Peyer's patch (tissue), 4 donors: ENCODE data around the gene PLXDC1.

Experiments
- POLR2A ChIP-seq, 2 donors: fragments of 450-650 bp; IDR thresholded peaks; one replicate each; pipeline ENCODE4 v1.5.1; 2017; ENCODE audit warnings: antibody characterized with exemption in 2 of 2, mild to moderate bottlenecking in 2 of 2, moderate library complexity in 2 of 2
- TF ChIP-seq, protein P1 (sequence below), 6 experiments: fragments of 450-650 bp in 4 of 6; fragments of 200-600 bp in 2 of 6; sonication (generic) in 1 of 6; IDR thresholded peaks; one replicate each; pipeline ENCODE4 v1.5.1; 2017 to 2019; ENCODE audit warnings: antibody characterized with exemption in 6 of 6, mild to moderate bottlenecking in 3 of 6, moderate library complexity in 1 of 6

DNA sequence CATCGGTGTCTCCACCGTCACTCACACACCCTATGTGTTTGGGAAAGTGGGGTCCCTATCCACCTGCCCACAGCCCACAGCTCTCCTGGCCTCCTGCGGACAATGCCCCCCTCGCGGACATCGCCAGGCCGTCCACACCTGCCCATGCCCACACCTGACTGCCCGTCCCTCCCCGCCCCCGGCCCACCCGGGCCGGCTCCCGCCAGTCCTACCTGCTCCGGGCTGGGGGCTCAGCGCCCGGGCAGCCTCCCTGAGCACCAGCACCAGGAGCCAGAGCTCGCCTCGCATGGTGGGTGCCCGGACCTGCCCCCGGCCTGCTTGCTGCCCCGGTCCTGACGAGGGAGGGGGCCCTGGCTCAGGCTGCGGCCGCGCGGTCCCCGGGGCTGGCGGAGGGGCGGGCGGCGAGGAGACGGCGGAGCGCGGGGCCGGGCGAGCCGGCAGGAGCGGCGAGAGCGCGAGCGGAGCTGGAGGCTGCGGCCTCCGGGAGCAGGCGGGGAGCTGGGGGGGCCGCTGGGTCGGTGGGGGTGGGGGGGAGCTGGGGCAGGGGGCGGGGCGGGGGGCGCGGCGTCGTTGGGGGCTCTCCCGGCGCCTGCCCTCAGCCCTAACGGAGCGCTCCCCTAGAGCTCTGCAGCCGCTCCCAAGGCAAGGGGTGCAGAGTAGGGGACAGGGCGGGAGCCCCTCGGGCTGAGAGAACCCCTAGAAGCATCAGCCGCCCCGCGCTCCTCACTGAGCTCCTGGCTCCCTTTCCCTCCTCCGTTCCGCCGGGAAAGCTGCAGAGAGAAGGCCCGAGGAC is at the start of gene PLXDC1:
- TF ChIP-seq, protein P1, sequence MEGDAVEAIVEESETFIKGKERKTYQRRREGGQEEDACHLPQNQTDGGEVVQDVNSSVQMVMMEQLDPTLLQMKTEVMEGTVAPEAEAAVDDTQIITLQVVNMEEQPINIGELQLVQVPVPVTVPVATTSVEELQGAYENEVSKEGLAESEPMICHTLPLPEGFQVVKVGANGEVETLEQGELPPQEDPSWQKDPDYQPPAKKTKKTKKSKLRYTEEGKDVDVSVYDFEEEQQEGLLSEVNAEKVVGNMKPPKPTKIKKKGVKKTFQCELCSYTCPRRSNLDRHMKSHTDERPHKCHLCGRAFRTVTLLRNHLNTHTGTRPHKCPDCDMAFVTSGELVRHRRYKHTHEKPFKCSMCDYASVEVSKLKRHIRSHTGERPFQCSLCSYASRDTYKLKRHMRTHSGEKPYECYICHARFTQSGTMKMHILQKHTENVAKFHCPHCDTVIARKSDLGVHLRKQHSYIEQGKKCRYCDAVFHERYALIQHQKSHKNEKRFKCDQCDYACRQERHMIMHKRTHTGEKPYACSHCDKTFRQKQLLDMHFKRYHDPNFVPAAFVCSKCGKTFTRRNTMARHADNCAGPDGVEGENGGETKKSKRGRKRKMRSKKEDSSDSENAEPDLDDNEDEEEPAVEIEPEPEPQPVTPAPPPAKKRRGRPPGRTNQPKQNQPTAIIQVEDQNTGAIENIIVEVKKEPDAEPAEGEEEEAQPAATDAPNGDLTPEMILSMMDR (IDR thresholded peaks at IDR 0.05) = no peak
- TF ChIP-seq POLR2A (IDR thresholded peaks at IDR 0.05) = no peak
